ENCODE results near the gene PCDHGC4.

Gene PCDHGC4

GRCh38 chr5:141477815-141478214 lies 7.0 kb upstream of the PCDHGC4 start:
- peaks cover 26% of the 10 kb centered on the region for H3K27me3 ChIP-seq (replicated peaks; ENCODE audit: control insufficient read depth, insufficient read depth, low read length, poor library complexity, severe bottlenecking)
- H3K36me3 ChIP-seq (ENCODE audit: control insufficient read depth, insufficient read depth, low read length), result no peaks in the 10 kb centered on the region
- no peak overlapping the region for H3K4me3 ChIP-seq (ENCODE audit: insufficient read depth, low read depth, low read length, poor library complexity, severe bottlenecking)
- no peak overlapping the region for H3K27ac ChIP-seq (ENCODE audit: insufficient read depth, low read length, poor library complexity, severe bottlenecking)
- peaks cover 9% of the 10 kb centered on the region for H3K4me1 ChIP-seq (ENCODE audit: control insufficient read depth, insufficient read depth, low read length, poor library complexity, severe bottlenecking)
- DNase-seq, result no peak
- no peaks in the 10 kb centered on the region for H3K9me3 ChIP-seq (ENCODE audit: control insufficient read depth, low read length)

- H3K36me3 ChIP-seq (ENCODE audit: control insufficient read depth, insufficient read depth, low read length), result no peaks in the 10 kb centered on the region
- peaks cover 26% of the 10 kb centered on the region for H3K27me3 ChIP-seq (replicated peaks; ENCODE audit: control insufficient read depth, insufficient read depth, low read length, poor library complexity, severe bottlenecking)
- peaks cover 9% of the 10 kb centered on the region for H3K4me1 ChIP-seq (ENCODE audit: control insufficient read depth, insufficient read depth, low read length, poor library complexity, severe bottlenecking)
- no peak overlapping the region for H3K4me3 ChIP-seq (ENCODE audit: insufficient read depth, low read depth, low read length, poor library complexity, severe bottlenecking)
- DNase-seq, result no peak
- no peaks in the 10 kb centered on the region for H3K9me3 ChIP-seq (ENCODE audit: control insufficient read depth, low read length)
- no peak overlapping the region for H3K27ac ChIP-seq (ENCODE audit: insufficient read depth, low read length, poor library complexity, severe bottlenecking)
Observed at GRCh38 chr5:141478321-141478945, 6.4 kb upstream of the PCDHGC4 start.

- no peaks in the 10 kb centered on the region for H3K9me3 ChIP-seq (ENCODE audit: control insufficient read depth, low read length)
- peaks cover 33% of the 10 kb centered on the region for H3K27me3 ChIP-seq (replicated peaks; ENCODE audit: control insufficient read depth, insufficient read depth, low read length, poor library complexity, severe bottlenecking)
- H3K36me3 ChIP-seq (ENCODE audit: control insufficient read depth, insufficient read depth, low read length), result no peaks in the 10 kb centered on the region
- no peak for DNase-seq
- H3K4me3 ChIP-seq (ENCODE audit: insufficient read depth, low read depth, low read length, poor library complexity, severe bottlenecking), result no peak overlapping the region
- H3K27ac ChIP-seq (ENCODE audit: insufficient read depth, low read length, poor library complexity, severe bottlenecking), result no peak overlapping the region
- H3K4me1 ChIP-seq (ENCODE audit: control insufficient read depth, insufficient read depth, low read length, poor library complexity, severe bottlenecking), result peaks cover 11% of the 10 kb centered on the region
Observed at GRCh38 chr5:141479776-141480175, 5.1 kb upstream of the PCDHGC4 start.

GRCh38 chr5:141483902-141484301 lies 928 bp upstream of the PCDHGC4 start:
- H3K36me3 ChIP-seq (ENCODE audit: control insufficient read depth, insufficient read depth, low read length), result no peaks in the 10 kb centered on the region
- no peaks in the 10 kb centered on the region for H3K9me3 ChIP-seq (ENCODE audit: control insufficient read depth, low read length)
- DNase-seq, result no peak
- H3K4me3 ChIP-seq (ENCODE audit: insufficient read depth, low read depth, low read length, poor library complexity, severe bottlenecking), result no peak overlapping the region
- peaks cover 9% of the 10 kb centered on the region for H3K4me1 ChIP-seq (ENCODE audit: control insufficient read depth, insufficient read depth, low read length, poor library complexity, severe bottlenecking)
- H3K27ac ChIP-seq (ENCODE audit: insufficient read depth, low read length, poor library complexity, severe bottlenecking), result no peak overlapping the region
- peaks cover 30% of the 10 kb centered on the region for H3K27me3 ChIP-seq (replicated peaks; ENCODE audit: control insufficient read depth, insufficient read depth, low read length, poor library complexity, severe bottlenecking)

- Histone ChIP-seq H3K4me3 (ENCODE audit: insufficient read depth, low read depth, low read length, poor library complexity, severe bottlenecking) (no peak overlapping the region), H3K27me3 (replicated peaks; ENCODE audit: control insufficient read depth, insufficient read depth, low read length, poor library complexity, severe bottlenecking) (peaks cover 30% of the 10 kb centered on the region), H3K9me3 (ENCODE audit: control insufficient read depth, low read length) (no peaks in the 10 kb centered on the region), H3K4me1 (ENCODE audit: control insufficient read depth, insufficient read depth, low read length, poor library complexity, severe bottlenecking) (peaks cover 9% of the 10 kb centered on the region), H3K36me3 (ENCODE audit: control insufficient read depth, insufficient read depth, low read length) (no peaks in the 10 kb centered on the region), H3K27ac (ENCODE audit: insufficient read depth, low read length, poor library complexity, severe bottlenecking) (no peak overlapping the region)
- DNase-seq, result no peak
Observed at GRCh38 chr5:141484310-141484640, 555 bp upstream of the PCDHGC4 start.

GRCh38 chr5:141485321-141486055 lies 658 bp downstream of the PCDHGC4 start:
- no peak for DNase-seq
- H3K27me3 ChIP-seq (replicated peaks; ENCODE audit: control insufficient read depth, insufficient read depth, low read length, poor library complexity, severe bottlenecking), result peaks cover 30% of the 10 kb centered on the region
- H3K4me1 ChIP-seq (ENCODE audit: control insufficient read depth, insufficient read depth, low read length, poor library complexity, severe bottlenecking), result peaks cover 9% of the 10 kb centered on the region
- H3K9me3 ChIP-seq (ENCODE audit: control insufficient read depth, low read length), result no peaks in the 10 kb centered on the region
- H3K36me3 ChIP-seq (ENCODE audit: control insufficient read depth, insufficient read depth, low read length), result no peaks in the 10 kb centered on the region
- H3K4me3 ChIP-seq (ENCODE audit: insufficient read depth, low read depth, low read length, poor library complexity, severe bottlenecking), result no peak overlapping the region
- no peak overlapping the region for H3K27ac ChIP-seq (ENCODE audit: insufficient read depth, low read length, poor library complexity, severe bottlenecking)

GRCh38 chr5:141486091-141486490 lies 1.3 kb downstream of the PCDHGC4 start:
- peaks cover 9% of the 10 kb centered on the region for H3K4me1 ChIP-seq (ENCODE audit: control insufficient read depth, insufficient read depth, low read length, poor library complexity, severe bottlenecking)
- H3K27me3 ChIP-seq (replicated peaks; ENCODE audit: control insufficient read depth, insufficient read depth, low read length, poor library complexity, severe bottlenecking), result peaks cover 31% of the 10 kb centered on the region

GRCh38 chr5:141487131-141487530 lies 2.3 kb downstream of the PCDHGC4 start:
- Histone ChIP-seq H3K27me3 (replicated peaks; ENCODE audit: control insufficient read depth, insufficient read depth, low read length, poor library complexity, severe bottlenecking) (peaks cover 40% of the 10 kb centered on the region), H3K27ac (ENCODE audit: insufficient read depth, low read length, poor library complexity, severe bottlenecking) (no peak overlapping the region), H3K36me3 (ENCODE audit: control insufficient read depth, insufficient read depth, low read length) (no peaks in the 10 kb centered on the region), H3K9me3 (ENCODE audit: control insufficient read depth, low read length) (no peaks in the 10 kb centered on the region), H3K4me1 (ENCODE audit: control insufficient read depth, insufficient read depth, low read length, poor library complexity, severe bottlenecking) (peaks cover 17% of the 10 kb centered on the region), H3K4me3 (ENCODE audit: insufficient read depth, low read depth, low read length, poor library complexity, severe bottlenecking) (no peak overlapping the region)
- DNase-seq, result no peak

More at GRCh38 chr5:141486091-141486490, 1.3 kb downstream of the PCDHGC4 start:
- Histone ChIP-seq H3K27ac (ENCODE audit: insufficient read depth, low read length, poor library complexity, severe bottlenecking) (no peak overlapping the region), H3K4me3 (ENCODE audit: insufficient read depth, low read depth, low read length, poor library complexity, severe bottlenecking) (no peak overlapping the region), H3K36me3 (ENCODE audit: control insufficient read depth, insufficient read depth, low read length) (no peaks in the 10 kb centered on the region), H3K9me3 (ENCODE audit: control insufficient read depth, low read length) (no peaks in the 10 kb centered on the region)
- no peak for DNase-seq

- Histone ChIP-seq H3K36me3 (ENCODE audit: control insufficient read depth, insufficient read depth, low read length) (no peaks in the 10 kb centered on the region), H3K4me1 (ENCODE audit: control insufficient read depth, insufficient read depth, low read length, poor library complexity, severe bottlenecking) (peaks cover 26% of the 10 kb centered on the region), H3K27ac (ENCODE audit: insufficient read depth, low read length, poor library complexity, severe bottlenecking) (no peak within 1 kb of the TSS), H3K9me3 (ENCODE audit: control insufficient read depth, low read length) (no peaks in the 10 kb centered on the region), H3K4me3 (ENCODE audit: insufficient read depth, low read depth, low read length, poor library complexity, severe bottlenecking) (no peak within 1 kb of the TSS), H3K27me3 (replicated peaks; ENCODE audit: control insufficient read depth, insufficient read depth, low read length, poor library complexity, severe bottlenecking) (peaks cover 51% of the 10 kb centered on the region)
- no peak for DNase-seq
Observed at GRCh38 chr5:141488591-141489561, 4.0 kb downstream of the PCDHGC4 start, which contains the start of gene PCDHGC5. Gene PCDHGC5, plus strand, starts transcription at chr5:141489081. Its CDS starts 160 bp downstream, at chr5:141489241.

All from effector memory CD4-positive, alpha-beta T cell (primary cell).